Endodermal cell (in vitro differentiated cells): Measurements from ENCODE around the gene FANK1. TPM values are rescaled to one million over a fixed set of nuclear protein-coding genes. Genes with fewer than 3 reads are reported as not detected.
"Not testable (repeated sequence)": the region's sequence is repeated elsewhere in the genome, so short reads cannot be mapped to it uniquely, and the experiment has no call there.

ENCODE experiments used
- DNase-seq: peaks from one replicate; pipeline ENCODE4 v3.0.0-alpha.2; 2017
- H3K27ac ChIP-seq: 2 replicates; pipeline ENCODE4 v1.5.1; 2013; ENCODE audit warnings: mild to moderate bottlenecking, low read depth, low read length, moderate library complexity
- H3K27me3 ChIP-seq: 2 replicates; pipeline ENCODE4 v1.6.1; 2013; ENCODE audit warnings: mild to moderate bottlenecking, low read length, moderate library complexity; ENCODE audit not compliant: insufficient read depth, control insufficient read depth, poor library complexity, severe bottlenecking
- H3K36me3 ChIP-seq: 2 replicates; pipeline ENCODE4 v1.7.0; 2013; ENCODE audit warnings: mild to moderate bottlenecking, low read length, moderate library complexity; ENCODE audit not compliant: control insufficient read depth, insufficient read depth
- H3K4me1 ChIP-seq: one replicate; pipeline ENCODE4 v1.7.0; 2013; ENCODE audit warnings: low read length; ENCODE audit not compliant: control insufficient read depth, insufficient read depth
- H3K4me3 ChIP-seq: 2 replicates; pipeline ENCODE4 v1.5.1; 2013; ENCODE audit warnings: mild to moderate bottlenecking, low read length, moderate library complexity
- H3K9ac ChIP-seq: 2 replicates; pipeline ENCODE4 v1.6.1; 2013; ENCODE audit warnings: mild to moderate bottlenecking, low read length, moderate library complexity; ENCODE audit not compliant: poor library complexity, severe bottlenecking; ENCODE audit errors: extremely low read depth
- H3K9me3 ChIP-seq: 2 replicates; pipeline ENCODE4 v1.6.1; 2013; ENCODE audit warnings: mild to moderate bottlenecking, low read length, moderate library complexity; ENCODE audit not compliant: control insufficient read depth
- H3K27ac Mint-ChIP-seq: 2 replicates; pipeline ENCODE4 v1.8.0; 2020; ENCODE audit warnings: mixed read lengths
- H3K27me3 Mint-ChIP-seq: 2 replicates; pipeline ENCODE4 v1.8.0; 2021; ENCODE audit warnings: mild to moderate bottlenecking, mixed read lengths; ENCODE audit not compliant: insufficient read depth
- H3K36me3 Mint-ChIP-seq: 2 replicates; pipeline ENCODE4 v1.8.0; 2020; ENCODE audit warnings: low read depth, mixed read lengths
- H3K4me1 Mint-ChIP-seq: 2 replicates; pipeline ENCODE4 v1.8.0; 2020; ENCODE audit warnings: mixed read lengths
- H3K4me3 Mint-ChIP-seq: 2 replicates; pipeline ENCODE4 v1.8.0; 2020; ENCODE audit warnings: mild to moderate bottlenecking, moderate library complexity, mixed read lengths
- H3K9me3 Mint-ChIP-seq: 2 replicates; pipeline ENCODE4 v1.8.0; 2020; ENCODE audit warnings: mild to moderate bottlenecking, mixed read lengths
- WGBS, 2 experiments: methylation state at CpG; one replicate each; pipeline versions ENCODE4 v1.1.5 to v1.1.7; 2013; ENCODE audit warnings: missing lambda C conversion rate in 2 of 2, mixed read lengths in 1 of 2; ENCODE audit not compliant: insufficient coverage in 1 of 2, insufficient read length in 1 of 2; 5-methylcytosine and 5-hydroxymethylcytosine counted together
- total RNA-seq, 2 donors: library from RNA; stranded (reverse); fragmentation: NEBNext Ultra II Directional in 1 of 2; extraction: Animal tissue kit (Norgen Biotek cat#: 25700) in 1 of 2; gene quantifications; 2 replicates in 1 of 2; 3 replicates in 1 of 2; pipeline ENCODE4 v1.2.1, GENCODE V29; 2021
- TF ChIP-seq, protein P1 (sequence below): fragments of 200-600 bp; sonication (generic); conservative IDR thresholded peaks from 2 replicates; pipeline ENCODE4 v1.5.0; 2021; ENCODE audit warnings: antibody characterized with exemption, mild to moderate bottlenecking

FANK1 gene
- total RNA-seq, 2 donors from 2014 or later: 7.7 to 10.0 TPM

DNA sequence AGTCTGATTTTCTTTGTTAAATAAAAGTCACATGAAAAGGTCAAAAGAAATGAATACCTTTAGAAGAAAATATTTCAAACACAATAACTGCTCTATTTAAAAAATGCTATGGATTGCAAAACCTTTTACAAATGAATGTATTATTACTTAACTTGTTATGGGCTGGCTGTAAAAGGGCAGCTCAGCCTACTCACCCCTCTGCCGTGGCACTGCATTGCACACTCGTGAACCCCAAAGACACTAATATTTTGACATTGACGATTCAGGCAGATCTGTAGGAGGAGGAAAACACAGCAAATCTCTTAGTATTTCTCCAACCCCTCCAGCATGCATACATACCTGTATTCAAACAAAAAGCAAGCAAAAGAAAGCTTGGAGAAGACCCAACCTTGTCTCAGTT lies 149.5 kb downstream of the FANK1 start:
- no peak overlapping the region for H3K27ac Mint-ChIP-seq

DNA sequence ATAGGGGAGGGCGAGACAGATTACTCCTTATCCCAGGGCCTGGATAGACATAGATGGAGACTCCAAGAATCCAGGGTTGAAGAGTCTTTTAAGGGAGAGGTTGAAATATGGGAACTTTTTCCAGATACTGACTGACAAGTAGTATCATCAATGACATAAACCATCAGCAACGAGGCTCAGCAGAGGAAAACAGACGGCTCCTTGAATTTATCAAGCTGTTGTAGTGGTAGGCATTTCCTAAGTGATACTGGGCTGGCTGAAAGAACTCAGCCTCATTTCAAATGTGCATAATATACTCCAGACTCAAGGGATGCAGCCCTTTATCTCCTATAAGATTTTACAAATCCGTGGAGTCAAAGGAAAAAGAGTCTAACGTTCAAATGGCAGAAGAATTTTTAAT lies 150.5 kb downstream of the FANK1 start:
- H3K4me3 Mint-ChIP-seq: no peak overlapping the region
- no peak overlapping the region for H3K9ac ChIP-seq
- H3K9me3 Mint-ChIP-seq: no peaks in the 10 kb centered on the region
- H3K4me1 ChIP-seq: no peaks in the 10 kb centered on the region
- H3K9me3 ChIP-seq: no peaks in the 10 kb centered on the region
- no peak overlapping the region for H3K27ac ChIP-seq
- 89 to 95% methylated on average over 4 to 5 of the region's 5 CpGs for WGBS, 2 experiments
- TF ChIP-seq, protein P1, sequence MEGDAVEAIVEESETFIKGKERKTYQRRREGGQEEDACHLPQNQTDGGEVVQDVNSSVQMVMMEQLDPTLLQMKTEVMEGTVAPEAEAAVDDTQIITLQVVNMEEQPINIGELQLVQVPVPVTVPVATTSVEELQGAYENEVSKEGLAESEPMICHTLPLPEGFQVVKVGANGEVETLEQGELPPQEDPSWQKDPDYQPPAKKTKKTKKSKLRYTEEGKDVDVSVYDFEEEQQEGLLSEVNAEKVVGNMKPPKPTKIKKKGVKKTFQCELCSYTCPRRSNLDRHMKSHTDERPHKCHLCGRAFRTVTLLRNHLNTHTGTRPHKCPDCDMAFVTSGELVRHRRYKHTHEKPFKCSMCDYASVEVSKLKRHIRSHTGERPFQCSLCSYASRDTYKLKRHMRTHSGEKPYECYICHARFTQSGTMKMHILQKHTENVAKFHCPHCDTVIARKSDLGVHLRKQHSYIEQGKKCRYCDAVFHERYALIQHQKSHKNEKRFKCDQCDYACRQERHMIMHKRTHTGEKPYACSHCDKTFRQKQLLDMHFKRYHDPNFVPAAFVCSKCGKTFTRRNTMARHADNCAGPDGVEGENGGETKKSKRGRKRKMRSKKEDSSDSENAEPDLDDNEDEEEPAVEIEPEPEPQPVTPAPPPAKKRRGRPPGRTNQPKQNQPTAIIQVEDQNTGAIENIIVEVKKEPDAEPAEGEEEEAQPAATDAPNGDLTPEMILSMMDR: no peak
- H3K27ac Mint-ChIP-seq: no peak overlapping the region
- peaks cover 4% of the 10 kb centered on the region for H3K4me1 Mint-ChIP-seq
- no peak for DNase-seq
- no peaks in the 10 kb centered on the region for H3K27me3 ChIP-seq
- peaks cover 5% of the 10 kb centered on the region for H3K27me3 Mint-ChIP-seq
- no peak overlapping the region for H3K4me3 ChIP-seq
- H3K36me3 Mint-ChIP-seq: no peaks in the 10 kb centered on the region
- no peaks in the 10 kb centered on the region for H3K36me3 ChIP-seq

More for the DNA sequence above, 149.5 kb downstream of the FANK1 start:
- Histone ChIP-seq H3K4me1 (no peaks in the 10 kb centered on the region), H3K27me3 (no peaks in the 10 kb centered on the region), H3K36me3 (no peaks in the 10 kb centered on the region), H3K9ac (no peak overlapping the region), H3K4me3 (no peak overlapping the region), H3K27ac (no peak overlapping the region), H3K9me3 (no peaks in the 10 kb centered on the region)
- peaks cover 9% of the 10 kb centered on the region for H3K4me1 Mint-ChIP-seq
- TF ChIP-seq, protein P1: no peak
- no peak overlapping the region for H3K4me3 Mint-ChIP-seq
- H3K9me3 Mint-ChIP-seq: no peaks in the 10 kb centered on the region
- H3K27me3 Mint-ChIP-seq: peaks cover 5% of the 10 kb centered on the region
- no peaks in the 10 kb centered on the region for H3K36me3 Mint-ChIP-seq
- WGBS, 2 experiments: 89 to 100% methylated on average over 2 to 3 of the region's 3 CpGs
- no peak for DNase-seq

DNA sequence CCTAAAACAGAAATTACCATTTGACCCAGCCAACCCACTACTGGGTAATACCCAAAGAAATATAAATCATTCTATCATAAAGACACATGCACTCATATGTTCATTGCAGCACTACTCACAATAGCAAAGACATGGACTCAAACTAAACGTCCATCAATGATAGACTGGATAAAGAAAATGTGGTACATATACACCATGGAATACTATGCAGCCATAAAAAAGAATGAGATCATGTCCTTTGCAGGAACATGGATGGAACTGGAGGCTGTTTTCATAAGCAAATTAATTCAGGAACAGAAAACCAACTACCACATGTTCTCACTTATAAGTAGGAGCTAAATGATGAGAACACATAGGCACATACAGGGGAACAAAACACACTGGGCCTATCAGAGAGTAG lies 151.4 kb downstream of the FANK1 start:
- H3K4me1 Mint-ChIP-seq, H3K36me3 Mint-ChIP-seq, H3K4me3 ChIP-seq, H3K9me3 Mint-ChIP-seq, H3K27ac ChIP-seq, H3K9me3 ChIP-seq, DNase-seq, H3K9ac ChIP-seq, H3K27me3 ChIP-seq, H3K27me3 Mint-ChIP-seq, H3K4me1 ChIP-seq, H3K4me3 Mint-ChIP-seq, H3K27ac Mint-ChIP-seq, H3K36me3 ChIP-seq: not testable (repeated sequence)
- 80 to 100% methylated on average over 1 of the region's 1 CpG for WGBS, 2 experiments
